Ovary (tissue), 9 donors: ENCODE data around the gene ZIK1. TPM values are rescaled to one million over a fixed set of nuclear protein-coding genes. Genes with fewer than 3 reads are reported as not detected.

Experiments used
- DNase-seq, 5 donors: peaks; one replicate each; pipeline ENCODE4 v3.0.0-alpha.2; 2019 to 2020
- H3K27ac ChIP-seq, 2 donors: fragments of 200-600 bp; one replicate each; pipeline versions ENCODE4 v1.5.1 to v1.8.0; 2019 to 2022
- H3K27me3 ChIP-seq: fragments of 200-600 bp; one replicate; pipeline ENCODE4 v1.8.0; 2022
- H3K36me3 ChIP-seq: fragments of 200-600 bp; sonication (generic); one replicate; pipeline ENCODE4 v1.5.1; 2019
- H3K4me1 ChIP-seq: one replicate; pipeline ENCODE4 v1.8.1; 2013; ENCODE audit warnings: mild to moderate bottlenecking, moderate library complexity; ENCODE audit not compliant: insufficient read depth
- H3K4me3 ChIP-seq: fragments of 200-600 bp; sonication (generic); one replicate; pipeline ENCODE4 v1.5.1; 2017
- H3K9me3 ChIP-seq, 2 donors: fragments of 200-600 bp in 1 of 2; sonication (generic) in 1 of 2; one replicate each; pipeline versions ENCODE4 v1.5.1 to v1.8.1; 2013 to 2019; ENCODE audit warnings: mild to moderate bottlenecking in 1 of 2, moderate library complexity in 1 of 2
- CTCF ChIP-seq, 3 donors: fragments of 450-650 bp in 2 of 3; fragments of 200-600 bp in 1 of 3; IDR thresholded peaks; one replicate each; pipeline versions ENCODE4 v1.5.1 to v1.8.0; 2016 to 2022; ENCODE audit warnings: antibody characterized with exemption in 3 of 3, mild to moderate bottlenecking in 1 of 3
- EP300 ChIP-seq: sonication (generic); formaldehyde crosslinking; IDR thresholded peaks from one replicate; pipeline ENCODE4 v1.6.1; 2017; ENCODE audit warnings: antibody characterized with exemption
- POLR2A ChIP-seq: fragments of 450-650 bp; IDR thresholded peaks from one replicate; pipeline ENCODE4 v1.6.1; 2017; ENCODE audit warnings: antibody characterized with exemption, mild to moderate bottlenecking, moderate library complexity
- WGBS, 3 donors: extraction: QIAGEN DNeasy Blood & Tissue Kit in 1 of 3; methylation state at CpG; one replicate each; pipeline versions ENCODE4 v1.1.5 to v1.1.7; 2013 to 2017; 5-methylcytosine and 5-hydroxymethylcytosine counted together
- intact Hi-C, 4 donors: fragments of 100-400 bp; cut with DNase I; formaldehyde crosslinking; loops; one replicate each; pipeline versions ENCODE4 v1.11.0 to v1.15.1; 2022 to 2023
- polyA plus RNA-seq, 2 donors: library from polyadenylated mRNA; stranded (reverse); fragments of 200-250 nt in 1 of 2; fragments of 350-450 nt in 1 of 2; fragmentation: Illumina TruSeq in 1 of 2; extraction: RNeasy Lipid Tissue Mini Kit (QIAGEN cat#74804) in 1 of 2; gene quantifications; one replicate each; pipeline ENCODE4 v1.2.3, GENCODE V29; 2013 to 2014
- total RNA-seq, 7 donors: library from RNA; depleted of rRNA in 2 of 7; stranded (reverse); fragments of >200 nt in 2 of 7; fragmentation: NEBNext Ultra II Directional in 3 of 7; extraction: Animal tissue kit (Norgen Biotek cat#: 25700) in 3 of 7; gene quantifications; one replicate each; pipeline versions ENCODE4 v1.1.0 to v1.2.4, GENCODE V29; 2016 to 2023
- donor health status: DM: no; HTN: no; CAD: no; lungs with moderate emphysema.
- donor health status: DM: no; HTN: no; CAD: no.
- donor health status: Bipolar disorder and iron deficiency.
- donor health status: DM: yes; HTN: yes; CAD: no.
- donor health status: DM: no; HTN: no; CAD: no.
- donor health status: DM: yes; HTN: yes; CAD: no.

Gene ZIK1
- total and polyA plus RNA-seq, 9 donors, result 3.4 to 10.2 (median 7.3) TPM

- peaks cover 18 to 54% of the 10 kb centered on the region in 2 donors for H3K9me3 ChIP-seq
- DNase-seq, result no peak
- H3K4me1 ChIP-seq, result no peaks in the 10 kb centered on the region
- 88 to 98% (median 98%) methylated on average over 4 of the region's 4 CpGs for WGBS, 3 donors
- TF ChIP-seq POLR2A, result no peak
- no peak for TF ChIP-seq EP300
- no peak for TF ChIP-seq CTCF (IDR thresholded peaks at IDR 0.05)
- intact Hi-C loops, result no loop called here
- no peaks in the 10 kb centered on the region for H3K27me3 ChIP-seq
- H3K27ac ChIP-seq, result no peak overlapping the region
- peaks cover 11% of the 10 kb centered on the region for H3K36me3 ChIP-seq
- H3K4me3 ChIP-seq, result no peak overlapping the region
These were observed 57.8 kb downstream of the ZIK1 start for GRCh38 chr19:57641715-57642234.

- intact Hi-C loops, result no loop called here
- DNase-seq, result no peak
- H3K27me3 ChIP-seq, result no peaks in the 10 kb centered on the region
These were observed 58.6 kb downstream of the ZIK1 start for GRCh38 chr19:57642396-57643046.

More at GRCh38 chr19:57642396-57643046, 58.6 kb downstream of the ZIK1 start:
- Histone ChIP-seq H3K9me3 (peaks cover 13 to 50% of the 10 kb centered on the region in 2 donors), H3K4me3 (no peak overlapping the region), H3K4me1 (no peaks in the 10 kb centered on the region), H3K27ac (no peak overlapping the region), H3K36me3 (peaks cover 11% of the 10 kb centered on the region)
- 79 to 95% (median 86%) methylated on average over 4 of the region's 4 CpGs for WGBS, 3 donors
- TF ChIP-seq CTCF (IDR thresholded peaks at IDR 0.05) (no peak), EP300 (no peak), POLR2A (no peak)

Other genes with a start within 250 kb of the ZIK1 start
- gene ZNF304, start 232.9 kb upstream of the ZIK1 start, total RNA-seq, result 10 to 100 TPM in 3 of 7 donors, 1 to 10 TPM in 4; 3.0 to 13.0 (median 9.1) TPM
- gene ZNF304, start 232.9 kb upstream of the ZIK1 start, polyA plus RNA-seq, result 10 to 100 TPM in 1 of 2 donors, 1 to 10 TPM in 1; 4.8 to 12.5 TPM
- 10 to 100 TPM in 6 of 7 donors, 1 to 10 TPM in 1; 9.1 to 23.6 (median 11.6) TPM for gene TRAPPC2B, start 220.6 kb upstream of the ZIK1 start, total RNA-seq
- 10 to 100 TPM; 10.3 to 25.1 TPM for gene TRAPPC2B, start 220.6 kb upstream of the ZIK1 start, polyA plus RNA-seq
- 1 to 10 TPM; 1.2 to 4.7 (median 3.0) TPM for gene ZNF547, start 220.6 kb upstream of the ZIK1 start, total RNA-seq
- 1 to 10 TPM; 1.8 to 2.9 TPM for gene ZNF547, start 220.6 kb upstream of the ZIK1 start, polyA plus RNA-seq
- gene ZNF548, start 194.3 kb upstream of the ZIK1 start, total RNA-seq, result 10 to 100 TPM; 14.5 to 28.2 (median 24.4) TPM
- 10 to 100 TPM; 13.4 to 13.7 TPM for gene ZNF548, start 194.3 kb upstream of the ZIK1 start, polyA plus RNA-seq
- gene ZNF17, start 173.0 kb upstream of the ZIK1 start, total RNA-seq, result 10 to 100 TPM in 6 of 7 donors, 1 to 10 TPM in 1; 5.4 to 22.4 (median 18.7) TPM
- 1 to 10 TPM; 6.3 to 7.2 TPM for gene ZNF17, start 173.0 kb upstream of the ZIK1 start, polyA plus RNA-seq
- 10 to 100 TPM in 4 of 7 donors, 1 to 10 TPM in 3; 7.5 to 21.7 (median 10.8) TPM for gene ZNF749, start 148.8 kb upstream of the ZIK1 start, total RNA-seq
- gene ZNF749, start 148.8 kb upstream of the ZIK1 start, polyA plus RNA-seq, result 10 to 100 TPM in 1 of 2 donors, 1 to 10 TPM in 1; 4.0 to 12.9 TPM
- 1 to 10 TPM in 5 of 7 donors, under 1 TPM in 2; 0.60 to 2.2 (median 1.3) TPM for gene VN1R1, start 127.0 kb upstream of the ZIK1 start, total RNA-seq
- under 1 TPM; 0.38 to 0.50 TPM for gene VN1R1, start 127.0 kb upstream of the ZIK1 start, polyA plus RNA-seq
- gene ZNF772, start 106.6 kb upstream of the ZIK1 start, total RNA-seq, result 10 to 100 TPM in 6 of 7 donors, 1 to 10 TPM in 1; 6.5 to 23.0 (median 15.8) TPM
- gene ZNF772, start 106.6 kb upstream of the ZIK1 start, polyA plus RNA-seq, result 1 to 10 TPM; 3.3 to 6.8 TPM
- gene ZNF419, start 96.4 kb upstream of the ZIK1 start, total RNA-seq, result 10 to 100 TPM in 6 of 7 donors, 1 to 10 TPM in 1; 6.8 to 14.7 (median 12.1) TPM
- gene ZNF419, start 96.4 kb upstream of the ZIK1 start, polyA plus RNA-seq, result 1 to 10 TPM; 7.2 to 8.5 TPM
- gene ZNF773, start 84.2 kb upstream of the ZIK1 start, total RNA-seq, result 10 to 100 TPM in 4 of 7 donors, 1 to 10 TPM in 3; 8.1 to 16.3 (median 10.5) TPM
- gene ZNF773, start 84.2 kb upstream of the ZIK1 start, polyA plus RNA-seq, result 1 to 10 TPM; 6.8 to 8.6 TPM
- gene ZNF549, start 56.8 kb upstream of the ZIK1 start, total RNA-seq, result 10 to 100 TPM in 4 of 7 donors, 1 to 10 TPM in 3; 3.9 to 11.9 (median 10.1) TPM
- gene ZNF549, start 56.8 kb upstream of the ZIK1 start, polyA plus RNA-seq, result 1 to 10 TPM; 4.0 to 8.1 TPM
- gene ZNF550, start 24.3 kb upstream of the ZIK1 start, total RNA-seq, result 10 to 100 TPM in 5 of 7 donors, 1 to 10 TPM in 2; 6.7 to 17.1 (median 11.4) TPM
- gene ZNF550, start 24.3 kb upstream of the ZIK1 start, polyA plus RNA-seq, result 1 to 10 TPM; 6.8 to 7.3 TPM
- 10 to 100 TPM in 1 of 7 donors, 1 to 10 TPM in 6; 2.2 to 10.9 (median 7.6) TPM for gene ZNF416, start 5.2 kb upstream of the ZIK1 start, total RNA-seq
- 1 to 10 TPM; 3.9 to 9.2 TPM for gene ZNF416, start 5.2 kb upstream of the ZIK1 start, polyA plus RNA-seq
- 1 to 10 TPM; 2.5 to 8.9 (median 3.6) TPM for gene ZNF530, start 15.7 kb downstream of the ZIK1 start, total RNA-seq
- 1 to 10 TPM; 2.0 to 2.2 TPM for gene ZNF530, start 15.7 kb downstream of the ZIK1 start, polyA plus RNA-seq
- 10 to 100 TPM; 13.4 to 22.9 (median 22.2) TPM for gene ZNF134, start 30.1 kb downstream of the ZIK1 start, total RNA-seq
- gene ZNF134, start 30.1 kb downstream of the ZIK1 start, polyA plus RNA-seq, result 10 to 100 TPM in 1 of 2 donors, 1 to 10 TPM in 1; 9.2 to 12.6 TPM
- 10 to 100 TPM in 6 of 7 donors, 1 to 10 TPM in 1; 8.3 to 16.7 (median 12.0) TPM for gene ZNF211, start 49.0 kb downstream of the ZIK1 start, total RNA-seq
- gene ZNF211, start 49.0 kb downstream of the ZIK1 start, polyA plus RNA-seq, result 10 to 100 TPM in 1 of 2 donors, 1 to 10 TPM in 1; 8.4 to 16.3 TPM
- gene ZSCAN4, start 84.8 kb downstream of the ZIK1 start, total RNA-seq, result 1 to 10 TPM in 1 of 7 donors, under 1 TPM in 1, not detected in 5; 0.13 to 1.3 TPM
- gene ZSCAN4, start 84.8 kb downstream of the ZIK1 start, polyA plus RNA-seq, result under 1 TPM; 0.07 to 0.08 TPM
- gene ZNF551, start 97.8 kb downstream of the ZIK1 start, total RNA-seq, result 10 to 100 TPM in 3 of 7 donors, 1 to 10 TPM in 4; 6.8 to 11.3 (median 9.7) TPM
- gene ZNF551, start 97.8 kb downstream of the ZIK1 start, polyA plus RNA-seq, result 1 to 10 TPM; 3.8 to 4.2 TPM
- gene ZNF154, start 125.1 kb downstream of the ZIK1 start, total RNA-seq, result 10 to 100 TPM in 1 of 7 donors, 1 to 10 TPM in 6; 1.1 to 10.4 (median 2.4) TPM
- gene ZNF154, start 125.1 kb downstream of the ZIK1 start, polyA plus RNA-seq, result 1 to 10 TPM; 1.4 to 3.5 TPM
- gene ZNF671, start 143.5 kb downstream of the ZIK1 start, total RNA-seq, result 10 to 100 TPM in 1 of 7 donors, 1 to 10 TPM in 6; 1.5 to 13.2 (median 6.4) TPM
- gene ZNF671, start 143.5 kb downstream of the ZIK1 start, polyA plus RNA-seq, result 1 to 10 TPM; 2.1 to 5.0 TPM
- 10 to 100 TPM; 11.0 to 25.9 (median 14.6) TPM for gene ZNF776, start 162.7 kb downstream of the ZIK1 start, total RNA-seq
- gene ZNF776, start 162.7 kb downstream of the ZIK1 start, polyA plus RNA-seq, result 10 to 100 TPM; 10.2 to 10.7 TPM
- gene ZNF586, start 185.5 kb downstream of the ZIK1 start, total RNA-seq, result 10 to 100 TPM; 15.4 to 21.7 (median 17.2) TPM
- gene ZNF586, start 185.5 kb downstream of the ZIK1 start, polyA plus RNA-seq, result 10 to 100 TPM in 1 of 2 donors, 1 to 10 TPM in 1; 7.9 to 11.8 TPM
- gene ZNF552, start 230.8 kb downstream of the ZIK1 start, total RNA-seq, result 1 to 10 TPM; 5.2 to 9.9 (median 7.2) TPM
- 1 to 10 TPM; 4.9 to 7.1 TPM for gene ZNF552, start 230.8 kb downstream of the ZIK1 start, polyA plus RNA-seq
- 10 to 100 TPM in 5 of 7 donors, 1 to 10 TPM in 2; 7.8 to 19.4 (median 12.5) TPM for gene ZNF587B, start 246.2 kb downstream of the ZIK1 start, total RNA-seq
- 1 to 10 TPM; 4.0 to 4.6 TPM for gene ZNF587B, start 246.2 kb downstream of the ZIK1 start, polyA plus RNA-seq